Cardiac muscle cell (in vitro differentiated cells and primary cell): ENCODE measurements around the gene PTGER1. TPM values are rescaled to one million over a fixed set of nuclear protein-coding genes. Genes with fewer than 3 reads are reported as not detected.

Experiments
- DNase-seq, 2 donors: peaks; one replicate each; pipeline versions ENCODE4 v3.0.0 to v3.0.0-alpha.2; 2010 to 2017; ENCODE audit warnings: low read depth in 1 of 2, low spot score in 1 of 2
- H3K27ac ChIP-seq: fragments of 200-600 bp; sonication (generic); 2 replicates; pipeline ENCODE4 v1.5.1; 2016
- H3K27me3 ChIP-seq: fragments of 200-600 bp; sonication (generic); 2 replicates; pipeline ENCODE4 v1.6.0; 2016; ENCODE audit warnings: control low read depth
- H3K36me3 ChIP-seq: fragments of 200-600 bp; sonication (generic); 2 replicates; pipeline ENCODE4 v1.5.1; 2016; ENCODE audit warnings: control low read depth
- H3K4me1 ChIP-seq: fragments of 200-600 bp; sonication (generic); 2 replicates; pipeline ENCODE4 v1.8.1; 2017; ENCODE audit warnings: low read depth, mild to moderate bottlenecking, mixed run types
- H3K4me3 ChIP-seq: fragments of 200-600 bp; sonication (generic); 2 replicates; pipeline ENCODE4 v1.5.1; 2016; ENCODE audit warnings: mild to moderate bottlenecking
- H3K9me3 ChIP-seq: fragments of 200-600 bp; sonication (generic); 2 replicates; pipeline ENCODE4 v1.5.1; 2017; ENCODE audit warnings: low read depth, mild to moderate bottlenecking, control low read depth
- CTCF ChIP-seq: IDR thresholded peaks from 2 replicates; pipeline ENCODE4 v1.5.1; 2012; ENCODE audit warnings: low read depth, mild to moderate bottlenecking, low read length
- polyA plus RNA-seq: library from polyadenylated mRNA; unstranded; fragments of >200 nt; fragmentation: Nextera tagmentation; extraction: Ambion mirVana; gene quantifications from 2 replicates; pipeline ENCODE4 v1.2.1, GENCODE V29; 2016
- total RNA-seq: library from RNA; depleted of rRNA; stranded (reverse); fragments of >200 nt; gene quantifications from 2 replicates; pipeline ENCODE4 v1.2.3, GENCODE V29; 2016

The PTGER1 gene
- total and polyA plus RNA-seq, 2 experiments from 2014 or later = 0.42 to 0.75 TPM

- H3K9me3 ChIP-seq = no peaks in the 10 kb centered on the region
- no peak overlapping the region for H3K27ac ChIP-seq
- no peak for TF ChIP-seq CTCF
- H3K27me3 ChIP-seq = no peaks in the 10 kb centered on the region
- no peaks in the 10 kb centered on the region for H3K4me1 ChIP-seq
- no peak overlapping the region for H3K4me3 ChIP-seq
- H3K36me3 ChIP-seq = peaks cover 34% of the 10 kb centered on the region
- DNase-seq = no peak
Observed at GRCh38 chr19:14442891-14443631, 32.1 kb downstream of the PTGER1 start.

GRCh38 chr19:14441041-14441938 is 33.9 kb downstream of the PTGER1 start:
- no peaks in the 10 kb centered on the region for H3K9me3 ChIP-seq
- no peak for TF ChIP-seq CTCF
- no peak overlapping the region for H3K4me3 ChIP-seq
- no peak for DNase-seq
- H3K27ac ChIP-seq = no peak overlapping the region
- no peaks in the 10 kb centered on the region for H3K4me1 ChIP-seq
- H3K27me3 ChIP-seq = no peaks in the 10 kb centered on the region
- H3K36me3 ChIP-seq = peaks cover 25% of the 10 kb centered on the region

GRCh38 chr19:14440049-14440448 is 35.1 kb downstream of the PTGER1 start:
- no peak overlapping the region for H3K27ac ChIP-seq
- TF ChIP-seq CTCF = no peak
- no peaks in the 10 kb centered on the region for H3K9me3 ChIP-seq
- no peaks in the 10 kb centered on the region for H3K4me1 ChIP-seq
- H3K27me3 ChIP-seq = no peaks in the 10 kb centered on the region
- no peak overlapping the region for H3K4me3 ChIP-seq
- peaks cover 23% of the 10 kb centered on the region for H3K36me3 ChIP-seq
- no peak for DNase-seq

- peaks cover 2% of the 10 kb centered on the region for H3K4me1 ChIP-seq
- no peak for TF ChIP-seq CTCF
- peaks cover 14% of the 10 kb centered on the region for H3K36me3 ChIP-seq
- H3K27me3 ChIP-seq = no peaks in the 10 kb centered on the region
- no peaks in the 10 kb centered on the region for H3K9me3 ChIP-seq
- no peak for DNase-seq
- H3K27ac ChIP-seq = no peak overlapping the region
- H3K4me3 ChIP-seq = no peak overlapping the region
Observed at GRCh38 chr19:14439014-14439413, 36.1 kb downstream of the PTGER1 start.

GRCh38 chr19:14437578-14438140 is 37.5 kb downstream of the PTGER1 start:
- peaks cover 6% of the 10 kb centered on the region for H3K4me1 ChIP-seq
- no peak for DNase-seq
- H3K27ac ChIP-seq = no peak overlapping the region
- H3K27me3 ChIP-seq = no peaks in the 10 kb centered on the region
- no peaks in the 10 kb centered on the region for H3K9me3 ChIP-seq
- H3K36me3 ChIP-seq = peaks cover 2% of the 10 kb centered on the region
- no peak for TF ChIP-seq CTCF
- H3K4me3 ChIP-seq = no peak overlapping the region
